Stimulated activated CD4-positive, alpha-beta T cell treated with anti-CD3 and anti-CD28 coated beads, Interleukin-4, amount 100 ng/mL, for 24 hours (primary cell): ENCODE results near the gene SPAG16.
"Not testable (repeated sequence)": the region's sequence is repeated elsewhere in the genome, so short reads cannot be mapped to it uniquely, and the experiment has no call there.

ENCODE experiments used
- DNase-seq: peaks from one replicate; pipeline ENCODE4 v3.0.0-alpha.2; 2020

Gene SPAG16

GRCh38 chr2:213275265-213275664, 9.0 kb upstream of the SPAG16 start:
- no peak for DNase-seq

GRCh38 chr2:213277134-213277533, 7.1 kb upstream of the SPAG16 start:
- DNase-seq = not testable (repeated sequence)

DNA sequence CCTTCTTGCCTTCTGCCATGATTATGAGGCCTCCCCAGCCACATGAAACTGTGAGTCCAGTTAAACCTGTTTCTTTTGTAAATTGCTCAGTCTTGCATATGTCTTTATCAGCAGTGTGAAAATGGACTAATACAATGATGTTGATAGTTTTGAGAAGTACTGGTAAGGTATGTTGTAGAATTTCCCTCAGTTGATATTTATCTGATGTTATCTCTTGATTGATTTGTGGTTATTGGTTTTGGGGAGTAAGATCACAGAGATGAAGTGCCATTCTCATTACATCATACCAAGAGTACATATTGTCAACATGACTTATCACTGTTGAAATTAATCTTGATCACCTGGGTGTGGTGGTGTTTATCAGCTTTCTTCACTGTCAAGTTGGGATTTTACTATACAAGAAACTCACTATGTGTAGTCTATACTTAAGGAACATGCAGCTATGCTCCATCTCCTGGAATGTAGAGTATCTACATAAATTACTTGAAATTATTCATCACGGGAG, 5.1 kb upstream of the SPAG16 start:
- no peak for DNase-seq

DNA sequence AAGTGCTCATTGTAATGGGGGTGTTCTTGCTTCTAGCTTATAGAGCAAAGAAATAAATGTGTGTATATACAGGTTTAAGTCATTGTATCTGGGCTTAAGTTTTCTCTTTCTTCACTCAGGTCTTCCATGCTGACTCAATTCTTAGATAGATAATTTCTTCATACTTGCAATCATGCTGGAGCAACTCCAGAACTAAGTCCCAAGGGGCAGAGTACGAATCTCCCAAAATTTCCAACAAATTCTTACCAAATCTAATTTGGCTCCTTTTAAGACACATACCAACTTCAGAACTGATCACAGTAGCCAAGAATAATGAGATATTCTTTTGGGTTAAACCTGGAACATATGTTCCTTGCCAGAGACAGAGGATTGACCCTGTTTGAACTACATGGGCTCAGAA, 4.3 kb upstream of the SPAG16 start:
- DNase-seq = no peak

DNA sequence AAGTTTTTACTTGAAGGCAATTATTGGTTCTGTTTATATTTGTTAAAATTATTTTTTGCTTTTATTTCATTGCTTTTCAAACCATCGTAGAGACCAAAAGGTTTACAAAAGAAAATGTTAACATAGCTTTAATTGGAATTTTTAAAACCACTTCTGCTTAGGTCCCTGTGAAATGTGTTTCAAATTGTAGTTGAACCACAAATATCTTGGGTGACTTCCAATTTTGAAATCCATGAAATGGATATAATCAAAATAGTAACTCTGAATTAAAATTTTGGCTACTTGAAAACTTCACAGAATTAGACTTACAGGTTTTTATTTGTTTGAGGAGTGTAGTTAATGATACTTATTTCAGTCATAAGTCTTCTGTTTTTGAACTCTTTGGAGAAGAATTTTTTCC, 3.1 kb upstream of the SPAG16 start:
- DNase-seq = no peak

DNA sequence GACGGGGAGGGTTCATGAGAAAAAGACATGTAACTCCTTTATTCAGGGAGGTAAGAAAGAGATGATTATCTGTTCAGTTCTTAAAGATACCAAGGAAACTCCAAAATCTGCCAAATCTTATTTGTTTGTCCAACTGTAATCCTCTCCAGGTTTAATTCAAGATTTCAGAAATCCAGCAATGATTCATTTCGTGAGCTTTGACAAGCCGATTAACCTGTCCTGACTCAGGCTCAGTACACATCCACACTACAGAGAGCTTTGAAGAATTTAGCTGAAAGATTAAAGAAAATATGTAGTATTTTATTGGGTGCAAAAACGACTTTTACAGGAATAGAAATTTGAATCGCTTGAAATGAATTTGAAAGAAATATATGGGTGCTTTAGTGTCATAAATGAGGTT, 1.1 kb downstream of the SPAG16 start:
- no peak for DNase-seq

DNA sequence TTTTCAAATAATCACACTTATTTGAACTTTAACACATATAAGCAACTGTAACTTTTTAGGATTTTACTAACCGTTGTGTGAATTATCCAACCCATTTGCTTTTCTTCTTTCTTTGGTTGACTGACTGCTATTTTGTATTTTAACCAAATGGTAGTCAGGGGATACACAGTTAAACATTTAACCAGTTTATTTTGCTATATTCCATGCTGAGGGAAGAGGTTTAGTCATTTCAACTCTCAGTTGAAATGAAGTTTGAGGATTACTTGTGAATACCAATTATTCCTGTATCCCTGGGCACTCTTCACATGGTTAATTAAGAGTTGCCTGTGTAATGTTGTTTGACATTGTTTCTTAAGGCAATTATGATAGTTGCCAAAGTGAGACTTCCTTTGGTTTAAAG, 1.9 kb downstream of the SPAG16 start:
- DNase-seq = no peak

DNA sequence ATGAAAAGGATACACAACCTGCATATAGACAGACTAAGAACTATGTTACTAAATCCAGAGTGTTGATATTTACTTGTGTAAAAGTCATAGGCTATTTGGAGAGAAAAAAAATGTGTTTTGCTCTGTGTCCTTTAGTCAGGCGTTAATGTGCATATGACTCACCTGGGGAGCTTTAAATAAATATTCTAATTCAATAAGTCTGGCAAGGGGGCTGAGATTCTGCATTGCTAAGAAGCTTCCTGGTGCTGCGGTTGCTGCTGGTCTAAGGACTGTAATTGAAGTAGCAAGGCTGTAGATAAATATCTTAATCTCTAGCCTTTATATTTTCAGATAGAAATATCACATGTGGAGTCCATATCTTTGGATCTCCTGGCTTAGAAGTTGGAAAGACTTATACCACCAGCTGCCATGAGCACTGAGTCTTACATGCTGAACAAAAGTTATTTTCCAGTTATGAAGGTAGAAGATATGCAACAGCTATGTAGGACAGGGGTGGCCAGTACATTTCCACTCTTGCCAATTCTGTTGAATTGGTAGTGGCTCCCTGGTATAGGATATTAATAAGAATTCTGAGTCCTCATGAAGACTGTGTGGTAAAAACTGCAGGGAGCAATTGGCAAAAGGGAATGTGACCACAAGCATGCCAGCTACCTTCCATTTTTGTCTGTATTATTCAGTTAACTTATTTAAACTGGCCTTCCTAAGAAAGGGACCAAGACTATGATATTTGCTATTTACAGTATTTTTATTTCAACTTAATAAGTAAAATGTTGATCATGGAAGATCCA, 4.8 kb downstream of the SPAG16 start:
- no peak for DNase-seq

DNA sequence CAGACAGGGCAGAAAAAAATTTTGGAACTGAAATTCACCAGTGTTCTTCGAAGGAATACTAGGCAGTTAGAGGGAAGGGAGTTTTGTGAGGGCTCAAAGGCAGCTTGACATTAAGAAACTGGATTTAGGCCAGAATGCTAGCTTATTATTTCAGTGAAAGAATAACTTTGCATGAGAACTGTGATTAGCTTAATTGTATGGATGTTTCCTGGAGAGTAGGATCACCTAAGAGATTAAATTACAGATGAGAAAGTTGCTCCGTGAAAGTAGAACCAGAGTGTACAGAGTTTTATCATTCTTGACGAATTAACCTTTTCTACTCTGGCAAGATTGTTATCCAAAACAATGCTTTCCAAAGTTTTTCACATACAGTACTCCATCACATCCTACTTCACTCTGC, 6.2 kb downstream of the SPAG16 start:
- DNase-seq = no peak

DNA sequence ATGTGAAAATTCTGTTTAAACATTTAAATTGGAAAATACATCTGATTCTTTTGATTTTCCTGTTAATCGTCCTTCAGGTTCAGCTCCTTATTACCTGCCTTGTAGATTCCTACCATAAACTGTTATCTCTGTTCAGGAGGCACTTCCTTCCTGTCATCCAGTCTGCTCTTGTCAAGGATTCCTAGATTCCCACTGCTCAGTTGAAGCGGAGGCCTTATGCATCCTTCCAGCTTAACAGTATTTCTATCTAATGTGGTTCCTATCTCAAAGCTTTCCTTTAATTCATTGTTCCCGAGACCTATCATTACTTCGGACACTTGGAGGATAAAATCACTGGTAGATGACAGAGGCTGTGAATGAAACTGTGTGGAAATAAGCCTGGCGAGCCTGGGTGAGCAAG, 12.0 kb downstream of the SPAG16 start:
- no peak for DNase-seq

- DNase-seq = no peak
Measured at GRCh38 chr2:213306316-213306942, 22.2 kb downstream of the SPAG16 start.

DNA sequence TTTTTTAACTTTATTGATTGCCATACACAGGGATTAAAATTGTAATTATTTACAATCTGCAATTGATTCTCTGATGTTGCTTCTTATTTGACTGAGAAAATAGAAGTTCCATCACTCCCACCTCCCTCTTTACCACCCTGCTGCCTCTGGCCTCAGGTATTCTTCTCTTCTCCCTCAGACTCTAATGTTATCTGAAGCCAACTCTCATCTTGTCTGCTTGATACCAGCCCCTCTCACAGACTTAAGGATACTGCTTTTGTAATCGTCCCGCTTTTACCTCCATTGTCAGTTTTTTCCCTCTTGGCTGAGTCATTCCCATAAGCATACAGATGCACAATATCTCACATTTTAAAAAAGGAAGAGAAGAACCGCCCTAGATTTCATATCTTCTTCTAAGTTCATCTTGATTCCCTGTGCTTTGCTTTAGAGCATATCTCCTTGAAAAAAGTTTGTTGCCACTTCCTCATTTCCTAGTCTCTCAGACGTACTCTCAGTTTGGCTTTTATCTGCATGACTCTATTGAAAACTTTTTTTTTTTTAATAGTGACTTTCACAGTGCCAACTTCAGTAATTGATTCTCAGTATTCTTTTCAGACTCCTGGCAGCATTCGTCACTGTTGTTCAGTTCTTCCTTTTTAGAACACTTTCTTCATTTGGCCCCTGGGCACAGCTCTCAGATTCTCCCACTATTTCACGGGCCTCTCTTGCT, 31.1 kb downstream of the SPAG16 start:
- DNase-seq = no peak

DNA sequence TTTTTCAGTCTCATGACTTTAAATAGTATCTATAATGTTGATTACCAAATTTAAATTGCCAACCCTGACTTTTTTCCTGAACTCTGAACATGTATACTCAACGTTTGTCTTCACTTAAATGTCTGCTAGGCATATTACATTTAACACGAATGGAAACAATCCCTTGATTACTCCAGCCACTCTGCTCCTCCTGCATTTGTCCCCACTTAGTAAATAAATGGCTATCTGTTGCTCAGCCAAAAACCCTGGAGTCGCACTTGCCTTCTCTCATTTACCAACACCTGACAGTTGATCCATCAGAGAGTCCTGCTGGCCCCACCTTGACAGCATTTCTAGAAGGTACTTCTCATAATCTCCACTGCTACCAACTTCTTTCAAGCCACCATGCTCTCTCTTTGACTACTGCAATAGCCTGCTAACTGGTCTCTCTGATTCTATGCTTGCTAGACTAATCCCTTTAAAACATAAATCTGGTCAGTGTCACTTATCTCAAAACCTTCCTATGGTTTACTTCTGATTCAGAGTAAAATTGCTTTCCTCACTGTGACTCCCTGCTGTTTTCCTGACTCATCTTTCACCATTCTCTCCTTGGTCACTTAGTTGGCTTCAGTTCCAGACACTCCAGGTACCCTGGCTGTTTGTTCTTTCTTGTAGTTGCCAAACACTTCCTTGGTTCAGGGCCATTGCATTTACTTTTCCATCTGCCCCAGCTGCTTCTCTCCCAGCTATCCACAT, 31.9 kb downstream of the SPAG16 start:
- DNase-seq = no peak

- no peak for DNase-seq
Measured at GRCh38 chr2:213317929-213318328, 33.7 kb downstream of the SPAG16 start.

GRCh38 chr2:213320604-213321003, 36.3 kb downstream of the SPAG16 start:
- no peak for DNase-seq

- no peak for DNase-seq
Measured at GRCh38 chr2:213336253-213336770, 52.0 kb downstream of the SPAG16 start.

DNA sequence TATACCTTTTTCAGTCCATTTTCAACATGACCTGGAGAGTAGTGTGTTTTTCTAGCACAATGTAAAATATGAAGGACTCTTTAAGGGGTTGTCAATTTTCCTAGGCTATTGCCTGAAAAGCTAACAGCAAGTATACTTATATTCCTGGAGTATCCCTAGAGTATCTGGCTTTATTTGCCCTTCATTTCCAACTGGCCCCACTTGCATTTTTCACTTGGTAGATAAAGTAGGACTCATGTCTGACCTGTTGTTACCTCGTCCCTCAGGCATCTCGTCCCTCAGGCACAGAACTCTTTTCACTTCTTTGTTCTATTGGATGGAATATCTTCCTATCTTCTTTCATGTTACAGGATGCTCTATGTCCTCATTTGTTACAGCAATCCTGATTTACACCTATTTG, 69.2 kb downstream of the SPAG16 start:
- DNase-seq = no peak

- DNase-seq = no peak
Measured at GRCh38 chr2:213376644-213377043, 92.4 kb downstream of the SPAG16 start.

- not testable (repeated sequence) for DNase-seq
Measured at GRCh38 chr2:213407027-213407426, 122.8 kb downstream of the SPAG16 start.

DNA sequence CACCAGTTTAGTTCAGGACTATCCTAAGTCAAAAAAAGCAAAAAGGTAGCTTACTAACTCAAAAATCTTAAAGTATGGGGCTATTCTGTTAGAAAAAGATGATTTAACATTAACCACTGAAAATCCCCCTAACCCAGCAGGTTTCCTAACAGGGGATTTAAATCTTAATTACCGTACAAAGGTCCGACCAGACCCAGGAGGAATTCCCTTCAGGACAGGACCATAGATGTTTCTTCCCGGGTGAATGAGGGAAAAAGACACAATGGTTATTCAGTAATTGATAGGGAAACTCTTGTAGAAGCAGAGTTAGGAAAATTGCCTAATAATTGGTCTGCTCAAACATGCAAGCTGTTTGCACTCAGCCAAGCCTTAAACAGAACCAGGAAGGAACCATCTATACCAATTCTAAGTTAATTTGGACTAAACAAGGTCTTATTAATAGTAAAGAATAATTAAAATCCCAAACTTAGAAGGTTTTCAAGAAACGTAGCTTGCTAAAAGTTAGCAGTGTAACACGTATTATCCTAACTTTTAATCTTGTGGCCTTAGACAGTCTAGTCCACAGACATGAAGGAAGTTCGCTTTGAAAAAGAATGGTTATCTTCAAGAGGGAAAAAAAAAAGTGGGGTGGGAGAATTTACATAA, 124.3 kb downstream of the SPAG16 start:
- not testable (repeated sequence) for DNase-seq

DNA sequence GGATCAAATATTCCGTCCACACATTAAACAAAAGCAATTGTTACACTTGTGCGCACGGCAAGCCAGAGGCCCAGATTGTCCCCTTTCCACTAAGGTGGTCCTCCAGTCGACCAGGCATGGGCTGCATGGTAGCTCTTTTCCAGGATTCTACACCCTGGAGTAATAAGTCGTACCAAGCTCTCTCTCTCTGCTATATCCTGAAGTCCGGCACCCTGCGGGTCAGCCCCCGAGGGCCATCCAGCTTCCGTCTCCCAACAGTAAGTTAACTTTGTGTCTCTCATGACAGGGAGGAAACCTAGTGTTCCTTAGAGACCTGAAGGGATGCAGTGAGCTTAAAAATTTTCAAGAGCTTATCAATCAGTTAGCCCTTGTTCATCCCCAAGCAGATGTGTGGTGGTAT, 126.4 kb downstream of the SPAG16 start:
- not testable (repeated sequence) for DNase-seq

DNA sequence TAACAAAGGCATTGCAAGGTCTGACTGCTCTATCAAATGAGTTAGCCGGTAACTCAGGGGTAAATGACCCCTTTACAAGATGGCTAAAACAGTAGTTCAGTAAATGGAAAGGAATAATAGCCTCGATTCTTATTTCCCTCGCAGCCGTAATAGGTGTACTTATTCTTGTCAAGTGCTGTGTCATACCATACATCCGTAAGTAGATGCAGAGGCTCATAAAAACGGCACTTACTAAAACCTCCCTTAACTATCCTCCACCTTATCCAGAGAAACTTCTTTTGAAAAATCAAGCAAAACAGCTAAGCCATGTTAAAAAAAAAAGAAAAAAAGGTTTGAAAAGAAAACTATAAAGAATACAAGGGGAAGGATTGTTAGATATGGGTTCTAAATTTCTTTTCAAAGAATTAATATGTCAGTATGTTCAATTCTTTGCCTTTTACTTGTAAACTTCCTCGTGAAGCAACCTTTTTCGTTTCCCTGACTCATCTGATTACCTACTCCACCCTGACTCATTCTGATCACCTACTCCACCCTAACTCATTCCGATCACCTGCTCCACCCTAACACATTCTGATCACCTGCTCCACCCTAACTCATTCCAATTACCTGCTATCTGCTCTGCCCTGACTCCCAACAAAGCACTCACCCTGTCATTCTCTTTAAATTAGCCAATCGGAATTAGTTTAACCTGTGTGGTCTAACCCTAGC, 127.5 kb downstream of the SPAG16 start:
- no peak for DNase-seq
